Epithelial cell of esophagus (primary cell): ENCODE data around the gene NUP85.

Experiments used
- DNase-seq: peaks from one replicate; pipeline ENCODE4 v3.0.0; 2010; ENCODE audit warnings: low read depth
- H3K4me3 ChIP-seq: 2 replicates; pipeline ENCODE4 v1.5.1; 2011; ENCODE audit warnings: mild to moderate bottlenecking, low read length, control low read depth
- CTCF ChIP-seq: IDR thresholded peaks from 2 replicates; pipeline ENCODE4 v1.5.1; 2011; ENCODE audit warnings: low read depth, mild to moderate bottlenecking, low read length, control low read depth, inconsistent platforms; ENCODE audit not compliant: insufficient read depth; ENCODE audit errors: missing control alignments

The NUP85 gene

GRCh38 chr17:75261336-75262111, 56.0 kb downstream of the NUP85 start, which contains the start of the genes GGA3 and MRPS7:
Gene GGA3, minus strand, starts transcription at chr17:75261606. Its CDS starts 19 bp downstream, at chr17:75261587.
Gene MRPS7, plus strand, starts transcription at chr17:75261879. Its CDS starts 22 bp downstream, at chr17:75261901.
- peak within 1 kb of the TSS; percentile 99 for H3K4me3 ChIP-seq
- DNase-seq = peak; percentile 94
- TF ChIP-seq CTCF = no peak

- TF ChIP-seq CTCF = no peak
- peak overlapping the region; percentile 99 for H3K4me3 ChIP-seq
- peak; percentile 34 for DNase-seq
Observed at GRCh38 chr17:75262112-75262606, 56.7 kb downstream of the NUP85 start.

- TF ChIP-seq CTCF = no peak
- H3K4me3 ChIP-seq = peak overlapping the region; percentile 99
Observed at GRCh38 chr17:75263055-75263454, 57.6 kb downstream of the NUP85 start.

GRCh38 chr17:75265614-75266315, 60.3 kb downstream of the NUP85 start:
- no peak overlapping the region for H3K4me3 ChIP-seq

More at GRCh38 chr17:75263055-75263454, 57.6 kb downstream of the NUP85 start:
- no peak for DNase-seq

GRCh38 chr17:75266316-75267152, 61.1 kb downstream of the NUP85 start:
- no peak for DNase-seq
- no peak overlapping the region for H3K4me3 ChIP-seq
- TF ChIP-seq CTCF = no peak

More at GRCh38 chr17:75265614-75266315, 60.3 kb downstream of the NUP85 start:
- no peak for DNase-seq
- TF ChIP-seq CTCF = no peak

GRCh38 chr17:75267153-75267410, 61.6 kb downstream of the NUP85 start:
- DNase-seq = no peak
- TF ChIP-seq CTCF = no peak
- no peak overlapping the region for H3K4me3 ChIP-seq
